ENCODE measurements around the gene CTNNA3. TPM values are rescaled to one million over a fixed set of nuclear protein-coding genes. Genes with fewer than 3 reads are reported as not detected.

The CTNNA3 gene
- total RNA-seq, 1 donor from 2014 or later, result 0.92 TPM

DNA sequence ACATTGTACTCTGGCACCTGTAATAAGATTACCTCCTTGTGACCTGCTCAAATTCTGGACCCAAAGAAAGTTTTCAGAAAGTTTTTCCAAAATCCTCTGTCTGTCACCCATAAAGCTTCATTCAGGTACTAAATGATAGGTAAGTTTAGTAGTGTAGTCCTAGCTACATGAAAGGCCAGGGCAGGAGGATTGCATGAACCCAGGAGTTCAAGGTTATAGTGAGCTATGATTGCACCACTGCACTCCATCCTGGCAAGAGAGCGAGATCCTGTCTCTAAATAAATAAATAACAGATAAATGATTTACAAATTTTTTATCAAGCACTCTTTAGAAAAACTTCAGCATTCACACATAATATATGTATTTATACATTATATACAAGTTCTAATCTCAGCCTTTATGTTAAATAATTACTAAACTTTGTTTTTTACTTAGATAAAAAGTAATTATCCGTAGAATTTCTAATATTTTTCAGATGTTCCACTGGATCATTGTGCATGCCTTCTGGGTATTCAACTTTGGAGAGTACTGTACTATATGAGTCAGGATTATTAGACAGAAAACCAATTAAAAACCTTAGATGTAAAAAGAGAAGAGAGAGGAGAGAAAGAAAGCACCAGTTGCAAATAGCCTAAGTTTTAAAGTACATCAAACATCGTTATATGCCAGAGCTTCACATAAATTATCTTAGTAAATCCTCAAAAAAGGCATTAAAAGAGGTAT, 407.1 kb downstream of the CTNNA3 start:
- H3K36me3 Mint-ChIP-seq (ENCODE audit: low read depth), result no peaks in the 10 kb centered on the region
- TF ChIP-seq, protein P1, sequence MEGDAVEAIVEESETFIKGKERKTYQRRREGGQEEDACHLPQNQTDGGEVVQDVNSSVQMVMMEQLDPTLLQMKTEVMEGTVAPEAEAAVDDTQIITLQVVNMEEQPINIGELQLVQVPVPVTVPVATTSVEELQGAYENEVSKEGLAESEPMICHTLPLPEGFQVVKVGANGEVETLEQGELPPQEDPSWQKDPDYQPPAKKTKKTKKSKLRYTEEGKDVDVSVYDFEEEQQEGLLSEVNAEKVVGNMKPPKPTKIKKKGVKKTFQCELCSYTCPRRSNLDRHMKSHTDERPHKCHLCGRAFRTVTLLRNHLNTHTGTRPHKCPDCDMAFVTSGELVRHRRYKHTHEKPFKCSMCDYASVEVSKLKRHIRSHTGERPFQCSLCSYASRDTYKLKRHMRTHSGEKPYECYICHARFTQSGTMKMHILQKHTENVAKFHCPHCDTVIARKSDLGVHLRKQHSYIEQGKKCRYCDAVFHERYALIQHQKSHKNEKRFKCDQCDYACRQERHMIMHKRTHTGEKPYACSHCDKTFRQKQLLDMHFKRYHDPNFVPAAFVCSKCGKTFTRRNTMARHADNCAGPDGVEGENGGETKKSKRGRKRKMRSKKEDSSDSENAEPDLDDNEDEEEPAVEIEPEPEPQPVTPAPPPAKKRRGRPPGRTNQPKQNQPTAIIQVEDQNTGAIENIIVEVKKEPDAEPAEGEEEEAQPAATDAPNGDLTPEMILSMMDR (IDR thresholded peaks at IDR 0.05), result no peak
- H3K27ac Mint-ChIP-seq (ENCODE audit: unreplicated experiment), result no peak overlapping the region
- H3K4me3 Mint-ChIP-seq (ENCODE audit: unreplicated experiment), result no peak overlapping the region
- no peaks in the 10 kb centered on the region for H3K4me1 Mint-ChIP-seq (ENCODE audit: low read depth)
- peaks cover 8% of the 10 kb centered on the region for H3K27me3 Mint-ChIP-seq (ENCODE audit: low read depth)
- no peaks in the 10 kb centered on the region for H3K9me3 Mint-ChIP-seq (ENCODE audit: low read depth)
- no peak for DNase-seq (ENCODE audit: low spot score)

DNA sequence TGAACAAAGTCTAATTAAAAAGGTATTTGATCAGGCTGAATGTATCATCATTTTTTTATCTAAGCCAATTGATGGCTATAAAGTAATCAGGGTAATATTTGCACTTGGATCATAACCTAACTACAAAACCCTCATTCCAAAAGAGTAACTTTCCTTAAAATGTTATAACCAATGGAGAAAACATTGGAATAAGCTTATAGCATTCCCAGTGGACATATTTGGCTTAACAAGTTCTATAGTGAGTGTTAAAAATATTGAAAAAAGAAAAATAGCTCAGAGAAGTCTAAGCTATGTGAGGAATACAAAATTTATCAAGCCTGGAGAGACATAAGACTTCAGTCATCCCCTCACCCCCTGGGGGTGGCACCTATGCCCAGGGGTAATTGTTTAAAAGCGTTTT, 411.4 kb downstream of the CTNNA3 start:
- Mint-ChIP-seq H3K4me3 (ENCODE audit: unreplicated experiment) (no peak overlapping the region), H3K36me3 (ENCODE audit: low read depth) (no peaks in the 10 kb centered on the region), H3K27ac (ENCODE audit: unreplicated experiment) (no peak overlapping the region), H3K4me1 (ENCODE audit: low read depth) (no peaks in the 10 kb centered on the region), H3K27me3 (ENCODE audit: low read depth) (peaks cover 3% of the 10 kb centered on the region), H3K9me3 (ENCODE audit: low read depth) (no peaks in the 10 kb centered on the region)
- no peak for DNase-seq (ENCODE audit: low spot score)
- TF ChIP-seq, protein P1 (IDR thresholded peaks at IDR 0.05), result peak; percentile 26

DNA sequence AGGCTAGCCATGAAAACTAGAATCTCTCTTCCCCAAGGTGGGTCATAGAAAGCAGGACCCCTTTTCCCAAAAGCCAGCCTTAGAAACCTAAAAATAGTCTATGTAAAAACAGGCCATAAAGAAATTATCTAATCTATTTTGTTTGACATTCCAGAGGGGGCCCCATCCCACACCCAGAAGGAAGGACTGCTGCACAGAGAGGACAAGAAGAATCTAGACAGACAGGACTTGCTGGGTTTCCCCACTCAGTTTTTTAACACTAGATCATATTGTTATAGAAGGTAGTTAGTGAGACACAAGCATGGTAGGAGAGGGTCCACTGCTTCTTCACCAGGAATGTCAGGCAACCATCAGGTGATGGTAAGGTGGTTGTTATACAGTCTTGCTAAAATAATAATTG, 413.1 kb downstream of the CTNNA3 start:
- Mint-ChIP-seq H3K4me3 (ENCODE audit: unreplicated experiment) (no peak overlapping the region), H3K9me3 (ENCODE audit: low read depth) (no peaks in the 10 kb centered on the region), H3K27me3 (ENCODE audit: low read depth) (peaks cover 3% of the 10 kb centered on the region), H3K4me1 (ENCODE audit: low read depth) (no peaks in the 10 kb centered on the region), H3K27ac (ENCODE audit: unreplicated experiment) (no peak overlapping the region), H3K36me3 (ENCODE audit: low read depth) (no peaks in the 10 kb centered on the region)
- DNase-seq (ENCODE audit: low spot score), result no peak
- TF ChIP-seq, protein P1 (IDR thresholded peaks at IDR 0.05), result no peak

DNA sequence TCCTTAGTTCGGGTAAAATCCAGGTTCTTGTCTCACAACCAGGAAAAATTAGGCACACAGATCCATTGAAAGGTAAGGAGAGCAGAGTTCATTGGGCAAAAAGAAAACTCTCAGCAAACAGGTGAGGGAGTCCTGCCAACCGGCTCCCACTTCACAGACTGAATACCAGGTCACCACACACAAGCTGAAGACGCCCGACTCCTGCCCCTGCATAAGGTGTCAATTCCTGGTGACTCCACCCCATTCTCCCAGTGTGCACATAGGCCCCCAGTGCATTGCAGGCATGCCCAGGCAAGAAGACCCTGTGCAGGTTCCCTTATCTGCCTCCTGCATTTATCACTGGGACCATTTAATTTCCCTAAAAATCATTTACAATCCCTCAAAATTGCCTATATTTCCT, 415.6 kb downstream of the CTNNA3 start:
- no peak for DNase-seq (ENCODE audit: low spot score)
- peaks cover 4% of the 10 kb centered on the region for H3K27me3 Mint-ChIP-seq (ENCODE audit: low read depth)
- TF ChIP-seq, protein P1 (IDR thresholded peaks at IDR 0.05), result no peak
- H3K27ac Mint-ChIP-seq (ENCODE audit: unreplicated experiment), result no peak overlapping the region
- H3K9me3 Mint-ChIP-seq (ENCODE audit: low read depth), result no peaks in the 10 kb centered on the region
- H3K4me3 Mint-ChIP-seq (ENCODE audit: unreplicated experiment), result no peak overlapping the region
- no peaks in the 10 kb centered on the region for H3K36me3 Mint-ChIP-seq (ENCODE audit: low read depth)
- no peaks in the 10 kb centered on the region for H3K4me1 Mint-ChIP-seq (ENCODE audit: low read depth)

DNA sequence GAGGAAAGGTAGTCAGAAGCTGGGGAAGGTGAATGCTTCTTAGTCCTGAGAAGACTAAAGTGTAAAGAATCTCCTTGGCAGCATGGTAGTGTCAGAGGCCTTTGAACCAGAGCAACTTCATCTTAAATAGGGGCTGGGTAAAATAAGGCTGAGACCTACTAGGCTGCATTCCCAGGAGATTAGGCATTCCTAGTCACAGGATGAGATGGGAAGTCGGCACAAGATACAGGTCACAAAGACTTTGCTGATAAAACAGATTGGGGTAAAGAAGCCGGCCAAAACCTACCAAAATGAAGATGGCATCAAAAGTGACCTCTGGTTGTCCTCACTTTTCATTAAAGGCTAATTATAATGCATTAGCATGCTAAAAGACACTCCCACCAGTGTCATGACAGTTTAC, 418.6 kb downstream of the CTNNA3 start:
- H3K4me1 Mint-ChIP-seq (ENCODE audit: low read depth), result no peaks in the 10 kb centered on the region
- H3K4me3 Mint-ChIP-seq (ENCODE audit: unreplicated experiment), result no peak overlapping the region
- H3K27me3 Mint-ChIP-seq (ENCODE audit: low read depth), result peaks cover 4% of the 10 kb centered on the region
- TF ChIP-seq, protein P1 (IDR thresholded peaks at IDR 0.05), result no peak
- no peak for DNase-seq (ENCODE audit: low spot score)
- no peak overlapping the region for H3K27ac Mint-ChIP-seq (ENCODE audit: unreplicated experiment)
- H3K9me3 Mint-ChIP-seq (ENCODE audit: low read depth), result no peaks in the 10 kb centered on the region
- H3K36me3 Mint-ChIP-seq (ENCODE audit: low read depth), result no peaks in the 10 kb centered on the region
